ENCODE results near the gene BARHL1. TPM values are rescaled to one million over a fixed set of nuclear protein-coding genes. Genes with fewer than 3 reads are reported as not detected.

The BARHL1 gene
- total RNA-seq, 4 donors from 2014 or later, result not detected

GRCh38 chr9:132590037-132590317 lies 7.6 kb downstream of the BARHL1 start:
- Histone ChIP-seq H3K27me3 (peaks cover 77% of the 10 kb centered on the region), H3K27ac (no peak overlapping the region), H3K4me1 (peaks cover 0 to 14% (median 12%) of the 10 kb centered on the region in 4 donors), H3K9me3 (no peaks in the 10 kb centered on the region), H3K36me3 (peaks cover 0 to 7% (median 1%) of the 10 kb centered on the region in 4 donors), H3K4me3 (no peak overlapping the region)
- whole genome bisulfite sequencing, 2 donors (ENCODE audit: low coverage in 1 of 2), result 12 to 13% methylated on average over 12 to 17 of the region's 17 CpGs
- intact Hi-C loops (cut with DNase I; ENCODE audit: low total_unique reads) (no loop called here), in situ Hi-C loops (cut with MboI; ENCODE audit: low pct_ligation_motif_present in 1 of 4, low pct_unique_long_range_greater_than_20kb in 1 of 4, low sequenced_read_pairs in 3 of 4) (no loop called here)
- TF ChIP-seq POLR2A (IDR thresholded peaks at IDR 0.05) (no peak), POLR2AphosphoS5 (IDR thresholded peaks at IDR 0.05) (no peak), CTCF (IDR thresholded peaks at IDR 0.05) (no peak), EP300 (IDR thresholded peaks at IDR 0.05; ENCODE audit: low read depth) (no peak)
- no peak for DNase-seq

GRCh38 chr9:132590318-132591182 lies 8.1 kb downstream of the BARHL1 start:
- DNase-seq, result no peak
- intact Hi-C loops (cut with DNase I; ENCODE audit: low total_unique reads), result no loop called here
- Histone ChIP-seq H3K27me3 (peaks cover 71% of the 10 kb centered on the region), H3K9me3 (no peaks in the 10 kb centered on the region), H3K36me3 (peaks cover 0 to 9% (median 1%) of the 10 kb centered on the region in 4 donors), H3K27ac (no peak overlapping the region), H3K4me3 (no peak overlapping the region), H3K4me1 (peaks cover 0 to 14% (median 12%) of the 10 kb centered on the region in 4 donors)
- no peak for TF ChIP-seq CTCF (IDR thresholded peaks at IDR 0.05)
- no peak for TF ChIP-seq EP300 (IDR thresholded peaks at IDR 0.05; ENCODE audit: low read depth)
- no peak for TF ChIP-seq POLR2A (IDR thresholded peaks at IDR 0.05)
- TF ChIP-seq POLR2AphosphoS5 (IDR thresholded peaks at IDR 0.05), result no peak
- 2 to 11% methylated on average over 9 to 60 of the region's 73 CpGs for WGBS, 2 donors (ENCODE audit: low coverage in 1 of 2)
- in situ Hi-C loops (cut with MboI; ENCODE audit: low pct_ligation_motif_present in 1 of 4, low pct_unique_long_range_greater_than_20kb in 1 of 4, low sequenced_read_pairs in 3 of 4), result no loop called here

- Histone ChIP-seq H3K4me1 (peaks cover 0 to 14% (median 12%) of the 10 kb centered on the region in 4 donors), H3K9me3 (no peaks in the 10 kb centered on the region), H3K27me3 (peaks cover 64% of the 10 kb centered on the region), H3K4me3 (no peak overlapping the region), H3K27ac (no peak overlapping the region), H3K36me3 (peaks cover 0 to 9% (median 1%) of the 10 kb centered on the region in 4 donors)
- intact Hi-C loops (cut with DNase I; ENCODE audit: low total_unique reads), result no loop called here
- in situ Hi-C loops (cut with MboI; ENCODE audit: low pct_ligation_motif_present in 1 of 4, low pct_unique_long_range_greater_than_20kb in 1 of 4, low sequenced_read_pairs in 3 of 4), result no loop called here
- TF ChIP-seq EP300 (IDR thresholded peaks at IDR 0.05; ENCODE audit: low read depth) (no peak), POLR2A (IDR thresholded peaks at IDR 0.05) (no peak), POLR2AphosphoS5 (IDR thresholded peaks at IDR 0.05) (no peak), CTCF (IDR thresholded peaks at IDR 0.05) (no peak)
- 33 to 58% methylated on average over 5 of the region's 6 CpGs for WGBS, 2 donors (ENCODE audit: low coverage in 1 of 2)
- no peak for DNase-seq
Measured at GRCh38 chr9:132591244-132591643, 8.8 kb downstream of the BARHL1 start.

GRCh38 chr9:132591751-132592314 lies 9.4 kb downstream of the BARHL1 start:
- no peak for DNase-seq
- no peaks in the 10 kb centered on the region for H3K9me3 ChIP-seq
- peaks cover 0 to 9% (median 1%) of the 10 kb centered on the region in 4 donors for H3K36me3 ChIP-seq
- TF ChIP-seq POLR2AphosphoS5 (IDR thresholded peaks at IDR 0.05) (no peak), CTCF (IDR thresholded peaks at IDR 0.05) (no peak), POLR2A (IDR thresholded peaks at IDR 0.05) (no peak), EP300 (IDR thresholded peaks at IDR 0.05; ENCODE audit: low read depth) (no peak)
- H3K27me3 ChIP-seq, result peaks cover 58% of the 10 kb centered on the region
- H3K4me3 ChIP-seq, result no peak overlapping the region
- intact Hi-C loops (cut with DNase I; ENCODE audit: low total_unique reads) (no loop called here), in situ Hi-C loops (cut with MboI; ENCODE audit: low pct_ligation_motif_present in 1 of 4, low pct_unique_long_range_greater_than_20kb in 1 of 4, low sequenced_read_pairs in 3 of 4) (no loop called here)
- H3K27ac ChIP-seq, result no peak overlapping the region
- peaks cover 0 to 14% (median 12%) of the 10 kb centered on the region in 4 donors for H3K4me1 ChIP-seq
- WGBS, 2 donors (ENCODE audit: low coverage in 1 of 2), result 71 to 78% methylated on average over 4 to 9 of the region's 9 CpGs

Measured in transverse colon (tissue), 4 donors.